Left ventricle myocardium inferior (tissue), 1 donor: ENCODE results near the gene NDUFA1. TPM values are rescaled to one million over a fixed set of nuclear protein-coding genes. Genes with fewer than 3 reads are reported as not detected.
A peak's percentile ranks its signal among the peaks of the same experiment; 100 is the strongest.
"Not testable (repeated sequence)": the region's sequence is repeated elsewhere in the genome, so short reads cannot be mapped to it uniquely, and the experiment has no call there.

Experiments used
- DNase-seq: peaks from one replicate; pipeline ENCODE4 v3.0.0-alpha.2; 2020
- H3K27ac ChIP-seq: fragments of 200-600 bp; replicated peaks from 2 replicates; pipeline ENCODE4 v1.8.0; 2021
- H3K27me3 ChIP-seq: fragments of 200-600 bp; 2 replicates; pipeline ENCODE4 v1.8.0; 2021; ENCODE audit warnings: low read depth
- H3K36me3 ChIP-seq: fragments of 200-600 bp; 2 replicates; pipeline ENCODE4 v1.8.0; 2021
- H3K4me1 ChIP-seq: fragments of 200-600 bp; 2 replicates; pipeline ENCODE4 v1.8.0; 2021
- H3K4me3 ChIP-seq: fragments of 200-600 bp; 2 replicates; pipeline ENCODE4 v1.8.0; 2021; ENCODE audit warnings: mild to moderate bottlenecking, moderate library complexity
- H3K9me3 ChIP-seq: fragments of 200-600 bp; replicated peaks from 2 replicates; pipeline ENCODE4 v1.8.0; 2021
- intact Hi-C: fragments of 100-400 bp; cut with micrococcal nuclease; formaldehyde crosslinking; loops from one replicate; pipeline ENCODE4 v1.11.0; 2022
- long read RNA-seq: library from polyadenylated mRNA; unstranded; transcript quantifications from one replicate; pipeline ENCODE4 v2.0.0, GENCODE V29; 2021
- total RNA-seq: library from RNA; stranded (reverse); fragmentation: NEBNext Ultra II Directional; extraction: Animal tissue kit (Norgen Biotek cat#: 25700); gene quantifications from one replicate; pipeline ENCODE4 v1.2.1, GENCODE V29; 2021
- TF ChIP-seq, protein P1 (sequence below): fragments of 200-600 bp; IDR thresholded peaks from 2 replicates; pipeline ENCODE4 v1.8.0; 2021; ENCODE audit warnings: antibody characterized with exemption, mild to moderate bottlenecking, borderline replicate concordance
- donor health status: DM: no; HTN: yes; CAD: no; lungs with severe emphysema.

The NDUFA1 gene
- total RNA-seq: 584 TPM
- long read RNA-seq, transcript NDUFA1-201 (3 exons, 766 nt): major isoform, 388 of 653 reads
- long read RNA-seq, partial matches to known transcripts: 264 of 653 reads
- long read RNA-seq, other reads (novel, unspliced or antisense): 1 of 653 reads

DNA sequence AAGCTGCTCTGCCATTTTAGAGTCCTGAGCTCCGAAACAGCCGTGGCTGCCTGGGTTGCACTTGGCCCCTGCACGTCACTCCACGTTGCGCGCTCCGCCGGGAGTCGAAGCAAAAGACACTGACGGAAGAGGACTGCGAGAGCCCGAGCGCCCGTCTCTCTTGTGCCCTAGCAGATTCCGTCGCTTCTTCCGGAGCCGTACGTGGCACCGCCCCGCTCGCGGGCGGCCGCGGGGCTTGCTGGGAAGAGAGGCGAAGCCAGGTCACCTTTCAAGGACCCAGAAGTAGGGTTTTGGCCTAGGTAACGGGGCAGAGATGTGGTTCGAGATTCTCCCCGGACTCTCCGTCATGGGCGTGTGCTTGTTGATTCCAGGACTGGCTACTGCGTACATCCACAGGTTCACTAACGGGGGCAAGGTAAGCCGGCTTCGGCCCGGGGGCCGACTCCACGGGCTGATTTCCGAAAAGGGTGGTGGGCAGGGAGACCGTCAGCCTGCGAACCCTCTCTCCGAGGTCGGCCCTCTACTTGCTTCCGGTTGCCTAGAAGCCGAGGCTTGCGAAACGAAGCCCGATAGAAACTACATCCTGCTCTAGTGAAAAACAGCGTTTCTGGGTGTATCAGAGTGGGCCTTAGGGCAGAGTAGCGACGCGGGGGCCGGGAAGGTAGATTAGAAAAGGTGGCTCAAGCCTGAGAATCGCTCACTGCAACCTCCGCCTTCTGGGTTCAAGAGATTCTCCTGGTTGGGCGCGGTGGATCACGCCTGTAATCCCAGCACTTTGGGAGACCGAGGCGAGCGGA, at the start of gene NDUFA1, which contains the start of gene RNF113A:
Gene NDUFA1, plus strand, starts transcription at position 234 of the 797 bp plus-strand sequence. Its CDS starts 80 bp downstream, at position 314.
Gene RNF113A, minus strand, starts transcription at position 135 of the 797 bp plus-strand sequence. Its CDS starts 120 bp downstream, at position 15.
- Histone ChIP-seq H3K4me1 (peaks cover 21% of the 10 kb centered on the region), H3K27me3 (no peaks in the 10 kb centered on the region), H3K9me3 (no peaks in the 10 kb centered on the region), H3K4me3 (peak within 1 kb of the TSS; percentile 77), H3K27ac (peak within 1 kb of the TSS; percentile 93), H3K36me3 (peaks cover 14% of the 10 kb centered on the region)
- TF ChIP-seq, protein P1, sequence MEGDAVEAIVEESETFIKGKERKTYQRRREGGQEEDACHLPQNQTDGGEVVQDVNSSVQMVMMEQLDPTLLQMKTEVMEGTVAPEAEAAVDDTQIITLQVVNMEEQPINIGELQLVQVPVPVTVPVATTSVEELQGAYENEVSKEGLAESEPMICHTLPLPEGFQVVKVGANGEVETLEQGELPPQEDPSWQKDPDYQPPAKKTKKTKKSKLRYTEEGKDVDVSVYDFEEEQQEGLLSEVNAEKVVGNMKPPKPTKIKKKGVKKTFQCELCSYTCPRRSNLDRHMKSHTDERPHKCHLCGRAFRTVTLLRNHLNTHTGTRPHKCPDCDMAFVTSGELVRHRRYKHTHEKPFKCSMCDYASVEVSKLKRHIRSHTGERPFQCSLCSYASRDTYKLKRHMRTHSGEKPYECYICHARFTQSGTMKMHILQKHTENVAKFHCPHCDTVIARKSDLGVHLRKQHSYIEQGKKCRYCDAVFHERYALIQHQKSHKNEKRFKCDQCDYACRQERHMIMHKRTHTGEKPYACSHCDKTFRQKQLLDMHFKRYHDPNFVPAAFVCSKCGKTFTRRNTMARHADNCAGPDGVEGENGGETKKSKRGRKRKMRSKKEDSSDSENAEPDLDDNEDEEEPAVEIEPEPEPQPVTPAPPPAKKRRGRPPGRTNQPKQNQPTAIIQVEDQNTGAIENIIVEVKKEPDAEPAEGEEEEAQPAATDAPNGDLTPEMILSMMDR: no peak
- intact Hi-C loops: no loop called here
- peak; percentile 82 for DNase-seq

DNA sequence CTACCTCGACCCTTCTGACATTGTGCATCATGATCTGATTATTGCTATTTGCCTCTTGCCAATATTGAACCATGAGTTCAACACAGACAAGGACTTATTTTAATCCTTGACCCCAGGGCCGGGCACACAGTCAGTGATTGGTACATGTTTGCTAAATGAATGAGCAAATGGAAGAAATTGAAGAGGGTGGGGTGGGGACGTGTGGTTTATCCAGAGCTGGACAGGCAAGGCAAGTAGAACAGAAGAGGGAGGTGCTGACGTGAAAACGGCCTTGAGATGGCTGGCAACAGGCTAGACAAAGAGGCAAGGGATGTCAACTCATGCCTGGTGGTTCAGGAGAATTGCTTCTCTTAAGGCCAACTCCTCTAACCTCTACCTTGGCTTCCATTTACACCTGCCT, 47.4 kb upstream of the NDUFA1 start:
- intact Hi-C loops, DNase-seq, H3K4me1 ChIP-seq, H3K27me3 ChIP-seq, H3K4me3 ChIP-seq, H3K27ac ChIP-seq, H3K9me3 ChIP-seq, H3K36me3 ChIP-seq: not testable (repeated sequence)

DNA sequence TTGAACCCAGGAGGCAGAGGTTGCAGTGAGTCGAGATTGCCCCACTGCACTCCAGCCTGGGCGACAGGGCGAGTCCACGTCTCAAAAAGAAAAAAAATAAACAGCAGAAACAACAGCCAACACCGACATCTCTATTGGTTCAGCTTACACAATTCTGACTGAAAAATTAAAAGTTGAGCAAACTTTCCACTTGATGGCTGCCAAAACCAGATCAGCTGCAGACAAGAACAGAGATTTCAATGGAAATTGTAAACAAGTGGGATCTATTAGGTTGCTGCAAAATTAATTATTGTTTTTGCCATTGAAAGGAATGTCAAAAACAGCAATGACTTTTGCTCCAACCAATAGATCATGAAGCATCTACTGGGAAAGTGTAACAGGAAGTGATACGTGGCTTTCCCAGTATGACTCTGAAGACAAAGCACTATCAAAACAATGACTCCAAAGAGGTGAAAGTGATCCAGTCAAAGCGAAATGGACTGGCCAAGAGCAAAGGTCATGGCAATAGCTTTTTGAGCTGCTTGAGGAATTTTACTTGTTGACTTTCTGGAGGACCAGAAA, 45.2 kb upstream of the NDUFA1 start:
- Histone ChIP-seq H3K9me3 (no peaks in the 10 kb centered on the region), H3K36me3 (peaks cover 7% of the 10 kb centered on the region), H3K27ac (no peak overlapping the region), H3K4me1 (no peaks in the 10 kb centered on the region), H3K4me3 (no peak overlapping the region), H3K27me3 (no peaks in the 10 kb centered on the region)
- TF ChIP-seq, protein P1: no peak
- intact Hi-C loops: no loop called here
- DNase-seq: no peak

DNA sequence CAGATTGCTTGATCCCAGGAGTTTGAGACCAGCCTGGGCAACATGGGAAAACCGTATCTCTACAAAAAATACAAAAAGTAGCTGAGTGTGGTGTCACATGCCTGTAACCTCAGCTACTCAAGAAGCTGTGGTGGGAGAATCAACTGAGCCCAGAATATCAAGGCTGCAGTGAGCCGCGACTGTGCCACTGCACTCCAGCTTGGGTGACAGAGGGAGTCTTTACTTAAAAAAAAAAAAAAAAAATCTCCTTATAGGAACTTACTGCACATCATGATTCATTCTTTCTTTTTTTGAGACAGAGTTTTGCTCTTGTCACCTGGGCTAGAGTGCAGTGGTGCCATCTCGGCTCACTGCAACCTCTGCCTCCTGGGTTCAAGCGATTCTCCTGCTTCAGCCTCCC, 43.2 kb upstream of the NDUFA1 start:
- TF ChIP-seq, protein P1: no peak
- Histone ChIP-seq H3K36me3 (peaks cover 18% of the 10 kb centered on the region), H3K4me3 (no peak overlapping the region), H3K4me1 (no peaks in the 10 kb centered on the region), H3K27ac (no peak overlapping the region), H3K9me3 (no peaks in the 10 kb centered on the region), H3K27me3 (no peaks in the 10 kb centered on the region)
- no peak for DNase-seq
- intact Hi-C loops: no loop called here

DNA sequence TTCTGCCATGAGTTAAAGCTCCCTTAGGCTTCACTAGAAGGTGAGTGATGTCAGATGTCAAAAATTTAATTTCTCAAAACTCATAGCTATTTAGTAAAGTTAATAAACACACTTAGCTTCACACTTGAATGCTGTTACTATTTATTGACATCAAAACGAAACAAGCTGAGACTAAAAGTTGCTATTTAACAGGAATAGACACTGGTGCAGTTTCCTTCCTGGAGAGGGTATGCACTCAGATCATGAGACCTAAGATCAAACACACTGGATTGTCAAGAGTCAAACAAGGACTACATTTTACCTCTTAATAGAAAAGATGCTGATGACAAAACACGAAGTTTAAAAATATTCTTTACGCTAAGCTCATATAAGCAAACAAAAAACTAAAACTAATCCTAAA, 37.7 kb upstream of the NDUFA1 start:
- TF ChIP-seq, protein P1: no peak
- DNase-seq: no peak
- H3K4me1 ChIP-seq: no peaks in the 10 kb centered on the region
- intact Hi-C loops: no loop called here
- no peak overlapping the region for H3K27ac ChIP-seq
- H3K4me3 ChIP-seq: no peak overlapping the region
- no peaks in the 10 kb centered on the region for H3K9me3 ChIP-seq
- H3K36me3 ChIP-seq: peaks cover 56% of the 10 kb centered on the region
- no peaks in the 10 kb centered on the region for H3K27me3 ChIP-seq
